Measurements from ENCODE around the gene AHCTF1. TPM values are rescaled to one million over a fixed set of nuclear protein-coding genes. Genes with fewer than 3 reads are reported as not detected.

Gene AHCTF1
- total RNA-seq, 1 experiment from 2014 or later = 65.8 TPM

DNA sequence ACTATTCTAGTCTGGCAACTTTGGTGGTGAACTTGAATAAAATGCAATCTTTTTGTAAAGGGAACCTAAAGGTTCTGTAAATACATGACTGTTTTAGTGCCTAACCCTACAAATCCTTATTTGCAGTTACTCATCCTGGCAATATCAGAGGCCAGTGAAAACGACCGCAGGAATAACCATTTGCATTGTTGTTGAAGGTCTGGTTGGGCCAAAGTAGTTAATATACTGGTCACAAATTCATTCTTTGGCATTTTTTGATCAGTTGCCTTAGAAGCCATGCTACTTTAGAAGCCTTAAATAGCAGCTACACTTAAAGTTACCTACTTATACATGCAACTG lies 93.7 kb downstream of the AHCTF1 start:
- H3K27me3 ChIP-seq (replicated peaks; ENCODE audit: insufficient read depth, low read depth, low read length, poor library complexity) = no peaks in the 10 kb centered on the region
- H3K4me1 ChIP-seq (ENCODE audit: insufficient read depth, low read length, poor library complexity, severe bottlenecking) = no peaks in the 10 kb centered on the region
- H3K27ac ChIP-seq (ENCODE audit: low read depth, low read length, poor library complexity, severe bottlenecking) = no peak overlapping the region
- ChIA-PET POLR2A (ENCODE audit: low non-redundant PET) (no interaction called here), CTCF (no interaction called here)
- no peaks in the 10 kb centered on the region for H3K9me3 ChIP-seq (ENCODE audit: low read depth, low read length, poor library complexity, severe bottlenecking)
- TF ChIP-seq, protein P1, sequence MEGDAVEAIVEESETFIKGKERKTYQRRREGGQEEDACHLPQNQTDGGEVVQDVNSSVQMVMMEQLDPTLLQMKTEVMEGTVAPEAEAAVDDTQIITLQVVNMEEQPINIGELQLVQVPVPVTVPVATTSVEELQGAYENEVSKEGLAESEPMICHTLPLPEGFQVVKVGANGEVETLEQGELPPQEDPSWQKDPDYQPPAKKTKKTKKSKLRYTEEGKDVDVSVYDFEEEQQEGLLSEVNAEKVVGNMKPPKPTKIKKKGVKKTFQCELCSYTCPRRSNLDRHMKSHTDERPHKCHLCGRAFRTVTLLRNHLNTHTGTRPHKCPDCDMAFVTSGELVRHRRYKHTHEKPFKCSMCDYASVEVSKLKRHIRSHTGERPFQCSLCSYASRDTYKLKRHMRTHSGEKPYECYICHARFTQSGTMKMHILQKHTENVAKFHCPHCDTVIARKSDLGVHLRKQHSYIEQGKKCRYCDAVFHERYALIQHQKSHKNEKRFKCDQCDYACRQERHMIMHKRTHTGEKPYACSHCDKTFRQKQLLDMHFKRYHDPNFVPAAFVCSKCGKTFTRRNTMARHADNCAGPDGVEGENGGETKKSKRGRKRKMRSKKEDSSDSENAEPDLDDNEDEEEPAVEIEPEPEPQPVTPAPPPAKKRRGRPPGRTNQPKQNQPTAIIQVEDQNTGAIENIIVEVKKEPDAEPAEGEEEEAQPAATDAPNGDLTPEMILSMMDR (conservative IDR thresholded peaks at IDR 0.05; ENCODE audit: low read depth, low read length) = no peak
- TF ChIP-seq EZH2 (IDR thresholded peaks at IDR 0.05; ENCODE audit: borderline replicate concordance, low read depth, low read length, poor library complexity, severe bottlenecking) = no peak
- peaks cover 9% of the 10 kb centered on the region for H3K36me3 ChIP-seq (ENCODE audit: insufficient read depth, low read length, poor library complexity, severe bottlenecking)
- no peak overlapping the region for H3K4me3 ChIP-seq (ENCODE audit: low read depth, low read length, poor library complexity, severe bottlenecking)
- no peak for DNase-seq (ENCODE audit: low spot score)
- TSS peak; percentile 8 for BruUV-seq (replicated peaks)
- intact Hi-C loops (cut with micrococcal nuclease; ENCODE audit: unreplicated experiment) = no loop called here

- TF ChIP-seq, protein P1 (conservative IDR thresholded peaks at IDR 0.05; ENCODE audit: low read depth, low read length) = no peak
- no peak for TF ChIP-seq EZH2 (IDR thresholded peaks at IDR 0.05; ENCODE audit: borderline replicate concordance, low read depth, low read length, poor library complexity, severe bottlenecking)
- no peak for DNase-seq (ENCODE audit: low spot score)
- no TSS peak for BruUV-seq (replicated peaks)
- H3K4me1 ChIP-seq (ENCODE audit: insufficient read depth, low read length, poor library complexity, severe bottlenecking) = no peaks in the 10 kb centered on the region
- intact Hi-C loops (cut with micrococcal nuclease; ENCODE audit: unreplicated experiment) = no loop called here
- ChIA-PET CTCF (no interaction called here), POLR2A (ENCODE audit: low non-redundant PET) (no interaction called here)
- H3K4me3 ChIP-seq (ENCODE audit: low read depth, low read length, poor library complexity, severe bottlenecking) = no peak overlapping the region
- H3K27me3 ChIP-seq (replicated peaks; ENCODE audit: insufficient read depth, low read depth, low read length, poor library complexity) = no peaks in the 10 kb centered on the region
- H3K9me3 ChIP-seq (ENCODE audit: low read depth, low read length, poor library complexity, severe bottlenecking) = no peaks in the 10 kb centered on the region
- H3K36me3 ChIP-seq (ENCODE audit: insufficient read depth, low read length, poor library complexity, severe bottlenecking) = peaks cover 7% of the 10 kb centered on the region
- no peak overlapping the region for H3K27ac ChIP-seq (ENCODE audit: low read depth, low read length, poor library complexity, severe bottlenecking)
Measured at GRCh38 chr1:246837418-246838117, 94.2 kb downstream of the AHCTF1 start.

DNA sequence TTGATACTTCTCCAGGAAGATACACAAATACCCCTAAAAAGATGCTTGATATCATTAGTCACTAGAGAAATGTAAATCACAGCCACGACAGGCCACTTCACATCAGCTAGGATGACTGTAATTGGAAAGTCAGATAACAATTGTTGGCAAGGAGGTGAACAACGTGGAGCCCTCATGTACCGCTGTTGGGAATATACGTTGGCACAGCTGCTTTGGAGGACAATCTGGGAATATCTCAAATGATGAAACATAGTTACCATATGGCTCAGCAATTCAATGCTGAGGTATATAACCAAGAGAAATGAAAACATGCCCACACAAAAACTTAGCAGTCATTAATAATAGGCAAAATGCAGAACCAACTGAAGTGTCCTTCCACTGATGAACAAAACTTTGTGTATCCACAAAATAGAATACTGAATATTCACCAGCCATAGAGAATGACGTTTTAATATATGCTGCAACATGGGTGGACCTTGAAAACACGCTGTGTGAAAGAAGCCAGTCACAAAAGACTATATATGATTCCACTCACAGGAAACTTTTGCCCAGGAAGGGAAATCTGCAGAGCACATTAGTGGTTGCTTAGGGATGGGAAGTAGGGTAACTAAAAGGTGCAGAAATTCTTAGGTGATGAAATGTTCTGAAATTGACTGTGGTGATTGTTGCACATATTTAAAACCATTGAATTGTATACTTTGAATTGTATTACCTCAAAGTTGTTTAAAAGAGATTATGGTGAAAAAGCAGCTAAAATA lies 95.4 kb downstream of the AHCTF1 start:
- DNase-seq (ENCODE audit: low spot score) = no peak
- TF ChIP-seq EZH2 (IDR thresholded peaks at IDR 0.05; ENCODE audit: borderline replicate concordance, low read depth, low read length, poor library complexity, severe bottlenecking) = no peak
- TF ChIP-seq, protein P1 (conservative IDR thresholded peaks at IDR 0.05; ENCODE audit: low read depth, low read length) = no peak
- CTCF ChIA-PET = interaction anchor here (0.6 kb wide), 1 partner anchor 1271 kb away, joined by 3 read pairs; no protein-coding TSS in a partner anchor

More for the DNA sequence above, 95.4 kb downstream of the AHCTF1 start:
- BruUV-seq (replicated peaks) = no TSS peak
- intact Hi-C loops (cut with micrococcal nuclease; ENCODE audit: unreplicated experiment) = no loop called here
- Histone ChIP-seq H3K4me3 (ENCODE audit: low read depth, low read length, poor library complexity, severe bottlenecking) (no peak overlapping the region), H3K27ac (ENCODE audit: low read depth, low read length, poor library complexity, severe bottlenecking) (no peak overlapping the region), H3K4me1 (ENCODE audit: insufficient read depth, low read length, poor library complexity, severe bottlenecking) (no peaks in the 10 kb centered on the region), H3K9me3 (ENCODE audit: low read depth, low read length, poor library complexity, severe bottlenecking) (no peaks in the 10 kb centered on the region), H3K36me3 (ENCODE audit: insufficient read depth, low read length, poor library complexity, severe bottlenecking) (peaks cover 6% of the 10 kb centered on the region), H3K27me3 (replicated peaks; ENCODE audit: insufficient read depth, low read depth, low read length, poor library complexity) (no peaks in the 10 kb centered on the region)
- POLR2A ChIA-PET (ENCODE audit: low non-redundant PET) = no interaction called here

All from A673 (cell line).